ENCODE data around the gene TRIM37. TPM values are rescaled to one million over a fixed set of nuclear protein-coding genes. Genes with fewer than 3 reads are reported as not detected.
"Not testable (repeated sequence)": the region's sequence is repeated elsewhere in the genome, so short reads cannot be mapped to it uniquely, and the experiment has no call there.

TRIM37 gene
- total RNA-seq, 1 donor from 2014 or later, result 16.0 TPM

DNA sequence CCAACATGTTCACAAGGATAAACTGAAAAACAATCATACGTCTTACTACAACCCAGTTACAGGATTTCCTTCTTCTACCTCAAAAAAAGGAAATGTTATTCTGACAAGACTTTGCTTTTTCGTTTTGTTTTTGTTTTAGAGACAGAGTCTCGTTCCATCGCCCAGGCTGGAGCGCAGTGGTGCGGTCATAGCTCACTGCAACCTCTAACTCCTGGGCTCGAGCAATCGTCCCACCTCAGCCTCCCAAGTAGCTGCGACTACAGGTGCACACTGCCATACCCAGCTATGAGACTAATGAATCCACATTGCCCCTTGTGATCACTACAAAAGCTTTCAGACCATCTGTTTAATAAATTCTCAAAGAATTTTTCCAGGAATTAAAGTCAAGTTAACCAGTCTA, 8.8 kb upstream of the TRIM37 start:
- intact Hi-C loops (cut with DNase I), result no loop called here
- DNase-seq (ENCODE audit: low spot score), result no peak

DNA sequence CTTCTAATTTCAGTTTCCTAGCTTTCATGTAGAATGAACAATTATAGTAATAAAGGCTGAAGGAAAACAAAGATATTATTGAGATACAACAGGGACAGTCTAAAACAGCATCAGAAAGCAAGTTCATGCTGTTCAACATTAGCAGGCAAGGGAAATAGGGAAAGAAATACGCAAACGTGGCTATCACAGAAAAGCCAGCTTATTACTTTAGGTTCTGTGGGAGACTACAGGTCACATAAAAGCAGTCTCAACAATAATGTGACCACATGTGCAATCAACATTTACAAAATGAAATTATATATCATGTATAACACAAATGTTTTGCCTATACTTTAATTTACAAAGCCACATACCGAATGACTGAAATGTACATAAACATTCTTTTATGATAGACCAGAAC, 4.9 kb upstream of the TRIM37 start:
- intact Hi-C loops (cut with DNase I), result no loop called here
- no peak for DNase-seq (ENCODE audit: low spot score)

DNA sequence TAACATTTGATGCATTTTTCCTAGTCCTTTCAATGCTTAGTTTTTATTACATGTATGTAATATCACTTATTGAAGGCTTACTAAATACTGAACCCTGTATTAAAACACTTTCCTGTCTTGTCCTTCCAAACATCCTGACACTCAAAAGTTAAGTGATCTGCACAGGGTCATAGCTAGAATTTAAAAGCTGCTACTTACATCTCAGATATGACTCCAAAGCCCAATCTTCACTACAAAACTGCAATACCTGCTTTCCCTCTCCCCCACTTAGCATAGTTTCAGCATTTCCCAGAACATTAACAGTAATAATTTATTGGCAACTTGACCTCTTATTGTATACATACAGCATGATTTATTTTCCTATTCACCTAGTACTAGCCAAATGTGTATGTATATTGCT, 4.3 kb upstream of the TRIM37 start:
- intact Hi-C loops (cut with DNase I), result no loop called here
- DNase-seq (ENCODE audit: low spot score), result no peak

DNA sequence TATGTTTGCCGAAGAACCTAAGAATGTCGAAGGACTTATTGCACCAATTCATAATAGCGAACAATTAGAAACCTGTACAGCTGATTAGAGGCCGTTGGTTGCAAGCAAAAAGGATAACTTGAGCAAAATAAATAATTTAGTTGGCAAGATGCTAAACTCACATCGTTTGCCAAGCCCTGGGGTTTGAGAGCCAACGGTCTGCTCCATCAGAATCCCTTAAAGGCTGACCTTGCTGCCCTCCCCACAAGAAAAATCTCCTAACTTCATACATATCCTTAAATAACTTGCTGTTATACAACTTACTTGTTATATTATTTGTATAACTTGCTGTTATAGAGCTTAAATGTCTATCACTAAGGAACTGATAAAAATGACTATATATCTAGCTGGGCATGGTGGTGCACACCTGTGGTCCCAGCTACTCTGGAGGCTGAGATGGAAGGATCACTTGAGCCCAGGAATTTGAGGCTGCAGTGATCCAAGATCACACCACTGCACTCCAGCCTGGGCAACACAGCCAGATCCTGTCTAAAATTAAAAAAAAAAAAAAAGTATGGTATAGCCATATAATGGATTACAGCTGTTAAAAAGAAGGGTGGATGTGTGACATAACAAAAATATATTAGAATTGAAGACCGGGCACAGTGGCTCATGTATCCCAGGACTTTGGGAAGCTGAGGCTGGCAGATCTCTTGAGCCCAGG, 1.9 kb upstream of the TRIM37 start:
- intact Hi-C loops (cut with DNase I), result no loop called here
- DNase-seq (ENCODE audit: low spot score), result no peak

DNA sequence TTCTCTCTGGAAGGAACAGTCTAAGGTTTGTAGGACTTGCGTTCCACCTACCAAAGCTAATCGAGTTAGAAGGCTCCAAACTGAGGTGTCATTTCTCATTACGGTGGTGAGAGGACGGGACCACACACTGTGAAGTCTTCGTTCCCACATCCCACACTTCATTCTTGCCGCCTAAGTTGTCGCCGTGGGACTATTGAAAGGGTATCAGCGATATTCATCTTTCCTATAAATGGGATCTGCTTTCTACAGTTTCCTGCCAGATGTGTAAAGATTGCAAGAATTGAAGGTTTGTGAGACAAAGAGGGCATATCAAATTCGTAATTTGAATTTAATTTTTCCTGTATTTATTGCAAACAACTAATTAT, 608 bp upstream of the TRIM37 start:
- DNase-seq (ENCODE audit: low spot score), result no peak
- intact Hi-C loops (cut with DNase I), result loop anchor here (2.0 kb wide), 1 partner anchor 48 kb away; the partner anchor contains the start of genes PRR11 and SKA2

DNA sequence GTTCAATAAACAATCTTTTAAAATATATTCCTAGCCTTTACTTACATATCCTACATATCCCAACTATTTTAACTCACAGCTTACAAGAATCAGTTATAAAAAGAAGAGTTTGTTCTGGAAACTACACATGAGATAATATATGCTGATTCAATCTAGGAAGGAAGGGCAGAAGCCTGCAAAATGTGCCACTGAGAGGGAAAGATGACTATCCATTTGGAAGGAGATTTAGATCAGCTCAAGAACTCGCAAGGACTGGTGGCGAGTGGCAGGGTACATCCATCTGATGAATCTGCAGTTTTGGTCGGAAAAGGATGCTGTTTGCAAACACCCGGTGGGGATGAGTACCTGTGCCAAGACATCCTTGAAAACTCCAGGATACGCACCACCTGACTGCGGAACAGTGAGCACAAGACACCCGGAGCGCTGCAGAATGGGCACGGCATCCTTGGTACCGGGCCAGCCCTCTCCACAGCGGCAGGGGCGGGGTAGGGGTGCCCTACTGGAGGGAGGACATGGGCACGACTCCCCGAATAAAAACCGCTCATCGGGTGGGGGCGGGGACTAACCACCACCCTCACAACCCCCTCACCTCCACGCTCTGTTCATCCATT, 723 bp downstream of the TRIM37 start:
- DNase-seq (ENCODE audit: low spot score), result peak; percentile 84
- intact Hi-C loops (cut with DNase I), result loop anchor here (2.0 kb wide), 1 partner anchor 49 kb away; the partner anchor contains the start of genes PRR11 and SKA2

DNA sequence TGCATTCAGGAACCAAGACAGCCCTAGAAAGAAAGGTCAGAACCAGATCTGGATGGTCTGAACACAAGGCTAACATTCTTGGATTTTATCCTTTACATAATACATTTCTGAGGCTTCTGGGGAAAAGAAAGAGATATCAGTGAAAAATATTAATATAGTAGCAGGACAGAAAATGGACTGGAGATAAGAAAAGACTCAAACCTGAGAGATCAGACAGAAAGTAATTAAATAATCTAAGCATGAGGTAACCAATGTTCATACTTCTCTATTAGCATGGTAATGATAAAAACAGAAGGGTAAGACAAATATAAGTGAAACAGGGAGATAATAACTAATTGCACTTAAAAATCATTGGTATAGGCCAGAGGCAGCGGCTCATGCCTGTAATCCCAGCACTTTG, 5.5 kb downstream of the TRIM37 start:
- intact Hi-C loops (cut with DNase I), result no loop called here
- no peak for DNase-seq (ENCODE audit: low spot score)

DNA sequence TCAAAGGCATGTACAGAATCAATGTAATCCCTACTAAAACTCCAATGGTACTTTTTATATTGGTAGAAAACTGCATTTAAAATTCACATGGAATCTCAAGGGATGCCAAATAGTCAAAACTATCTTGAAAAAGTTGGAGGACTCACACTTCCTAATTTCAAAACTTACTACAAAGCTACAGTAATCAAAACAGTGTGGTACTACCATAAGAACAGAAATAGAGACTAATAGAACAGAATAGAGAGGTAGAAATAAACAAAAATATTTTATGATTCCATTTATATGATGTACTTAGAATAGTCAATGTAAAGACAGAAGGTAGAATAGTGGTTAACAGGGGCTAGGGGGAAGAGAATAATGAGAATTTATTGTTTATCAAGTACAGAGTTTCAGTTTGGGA, 8.8 kb downstream of the TRIM37 start:
- no peak for DNase-seq (ENCODE audit: low spot score)
- intact Hi-C loops (cut with DNase I), result no loop called here

DNA sequence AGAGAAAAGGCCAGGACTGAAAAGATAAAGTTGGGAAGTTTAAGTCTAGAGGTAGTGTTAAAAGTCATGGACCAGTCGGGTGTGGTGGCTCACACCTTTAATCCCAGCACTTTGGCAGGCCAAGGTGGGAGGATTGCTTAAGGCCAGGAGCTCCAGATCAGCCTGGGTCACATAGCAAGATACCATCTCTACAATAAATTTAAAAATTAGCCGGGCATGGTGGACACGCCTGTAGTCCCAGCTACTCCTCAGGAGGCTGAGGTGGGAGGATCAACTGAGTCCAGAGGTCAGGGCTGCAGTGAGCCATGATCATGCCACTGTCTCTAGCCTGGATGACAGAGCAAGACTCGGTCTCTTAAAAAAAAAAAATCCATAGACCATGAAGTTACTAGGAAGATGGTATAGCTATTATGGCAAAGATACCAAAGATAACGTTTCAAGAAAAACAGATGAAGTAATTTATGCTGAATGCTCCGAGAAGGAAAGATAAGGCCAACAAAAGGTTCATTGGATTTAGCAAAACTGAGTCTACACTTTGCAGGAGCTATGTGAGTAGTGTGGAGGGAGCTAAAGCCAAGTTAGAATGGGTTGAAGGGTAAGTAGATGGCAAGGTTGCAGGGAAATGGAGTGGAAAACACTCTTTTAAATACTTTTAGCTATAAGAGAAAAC, 11.7 kb downstream of the TRIM37 start:
- DNase-seq (ENCODE audit: low spot score), result no peak
- intact Hi-C loops (cut with DNase I), result no loop called here

DNA sequence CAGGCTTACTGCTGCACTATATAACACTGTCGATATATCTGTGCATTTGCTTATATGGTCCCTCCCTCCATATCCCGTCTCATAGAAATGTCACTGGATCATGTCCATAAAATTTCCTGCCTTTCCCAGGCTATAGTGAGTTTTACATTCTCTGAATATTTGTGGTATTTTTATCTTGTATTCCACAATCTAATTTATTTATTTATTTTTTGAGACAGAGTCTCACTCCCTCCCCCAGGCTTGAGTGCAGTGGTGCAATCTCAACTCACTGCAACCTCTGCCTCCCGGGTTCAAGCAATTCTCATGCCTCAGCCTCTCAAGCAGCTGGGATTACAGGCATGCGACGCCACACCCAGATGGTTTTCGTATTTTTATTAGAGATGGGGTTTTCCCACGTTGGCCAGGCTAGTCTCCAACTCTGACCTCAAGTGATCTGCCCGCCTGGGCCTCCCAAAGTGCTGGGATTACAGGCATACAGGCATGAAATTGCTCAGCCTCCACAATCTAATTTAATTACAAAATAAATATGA, 12.9 kb downstream of the TRIM37 start:
- no peak for DNase-seq (ENCODE audit: low spot score)
- intact Hi-C loops (cut with DNase I), result no loop called here

DNA sequence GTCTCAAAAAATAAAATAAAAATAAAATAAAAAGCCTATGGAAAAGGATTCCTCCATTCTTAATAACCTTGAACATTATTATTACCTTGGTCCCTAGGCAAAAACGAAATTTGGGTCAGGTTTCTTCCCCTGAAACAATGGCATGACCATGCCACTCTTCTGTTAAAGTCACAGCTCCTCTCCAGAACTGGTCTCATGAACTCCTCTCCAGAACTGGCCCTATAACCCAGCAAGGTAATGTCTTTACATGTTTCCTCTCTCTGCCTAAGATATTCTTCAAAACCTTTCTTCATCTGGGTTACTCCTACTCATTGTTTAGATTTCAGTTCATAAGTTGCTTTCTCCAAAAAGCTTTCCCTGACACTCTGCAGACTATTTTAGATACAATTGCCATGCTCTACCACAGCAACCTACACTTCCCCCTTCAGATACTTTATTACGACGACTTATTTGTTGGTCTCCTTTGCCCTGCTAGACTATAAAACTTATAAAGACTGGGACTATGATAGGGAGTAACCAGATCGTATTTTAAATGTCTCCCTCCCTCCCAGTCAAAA, 13.5 kb downstream of the TRIM37 start:
- DNase-seq (ENCODE audit: low spot score), result no peak
- intact Hi-C loops (cut with DNase I), result no loop called here

DNA sequence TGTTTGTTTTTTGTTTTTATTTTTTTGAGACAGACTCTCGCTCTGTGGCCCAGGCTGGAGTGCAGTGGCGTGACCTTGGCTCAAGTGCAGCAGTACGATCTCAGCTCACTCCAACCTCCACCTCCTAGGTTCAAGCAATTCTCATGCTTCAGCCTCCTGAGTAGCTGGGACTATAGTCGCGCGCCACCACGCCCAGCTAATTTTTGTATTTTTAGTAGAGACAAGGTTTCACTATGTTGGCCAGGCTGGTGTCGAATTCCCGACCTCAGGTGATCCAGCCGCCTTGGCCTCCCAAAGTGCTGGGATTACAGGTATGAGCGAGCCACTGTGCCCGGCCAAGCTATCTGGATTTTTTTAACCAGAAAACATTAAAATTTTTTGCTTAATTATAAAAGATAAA, 16.1 kb downstream of the TRIM37 start:
- DNase-seq (ENCODE audit: low spot score); intact Hi-C loops (cut with DNase I): not testable (repeated sequence)

DNA sequence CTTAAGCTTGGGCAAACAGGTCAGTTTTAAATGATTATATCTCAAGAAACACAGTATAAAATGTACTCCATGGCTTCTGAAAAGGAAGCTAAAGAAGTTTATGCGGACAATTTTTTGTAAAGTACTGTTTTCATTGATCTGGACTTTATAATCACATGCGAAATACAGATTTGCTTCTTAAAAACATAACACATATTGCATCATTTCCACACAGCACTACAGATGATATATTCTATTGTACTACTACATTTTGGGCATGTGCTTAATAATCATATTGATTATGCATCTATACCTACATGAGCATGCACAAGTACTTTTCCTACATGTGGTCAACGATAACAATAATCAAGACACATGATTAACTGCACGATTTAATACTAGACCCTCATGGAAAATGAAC, 22.5 kb downstream of the TRIM37 start:
- DNase-seq (ENCODE audit: low spot score), result no peak
- intact Hi-C loops (cut with DNase I), result no loop called here

DNA sequence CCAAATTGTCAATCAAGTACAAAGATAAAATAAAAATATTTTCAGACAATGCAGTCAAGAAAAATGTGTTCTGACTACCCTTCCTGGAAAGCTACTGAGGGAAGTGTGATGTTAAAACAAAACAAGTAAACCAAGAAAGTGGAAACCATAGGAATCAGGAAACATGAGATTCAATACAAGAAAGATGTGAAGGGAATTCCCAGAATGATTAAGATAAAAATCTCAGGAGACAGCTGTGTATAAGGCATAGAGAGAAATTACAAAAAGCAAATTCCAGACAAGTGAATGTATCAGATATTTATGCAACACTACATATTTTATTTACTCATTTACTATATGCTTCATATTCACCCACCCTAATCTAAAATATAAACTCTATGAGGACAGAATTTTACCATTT, 32.2 kb downstream of the TRIM37 start:
- no peak for DNase-seq (ENCODE audit: low spot score)
- intact Hi-C loops (cut with DNase I), result no loop called here

DNA sequence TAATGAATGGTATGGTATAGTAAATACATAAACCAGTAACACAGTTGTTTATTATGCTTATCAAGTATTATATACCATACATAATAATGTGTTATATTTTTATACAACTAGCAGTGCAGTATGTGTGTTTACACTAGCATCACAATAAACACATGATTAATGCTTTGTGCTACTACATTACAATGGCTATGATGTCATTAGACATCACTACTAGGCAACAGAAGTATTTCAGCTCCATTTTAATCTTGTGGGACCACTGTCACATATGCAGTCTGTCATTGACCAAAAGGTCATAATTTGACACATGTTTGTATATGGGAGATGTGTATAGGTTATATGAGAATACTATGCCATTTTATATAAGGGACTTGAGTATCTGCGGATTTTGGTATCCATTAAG, 32.7 kb downstream of the TRIM37 start:
- intact Hi-C loops (cut with DNase I), result no loop called here
- DNase-seq (ENCODE audit: low spot score), result no peak

DNA sequence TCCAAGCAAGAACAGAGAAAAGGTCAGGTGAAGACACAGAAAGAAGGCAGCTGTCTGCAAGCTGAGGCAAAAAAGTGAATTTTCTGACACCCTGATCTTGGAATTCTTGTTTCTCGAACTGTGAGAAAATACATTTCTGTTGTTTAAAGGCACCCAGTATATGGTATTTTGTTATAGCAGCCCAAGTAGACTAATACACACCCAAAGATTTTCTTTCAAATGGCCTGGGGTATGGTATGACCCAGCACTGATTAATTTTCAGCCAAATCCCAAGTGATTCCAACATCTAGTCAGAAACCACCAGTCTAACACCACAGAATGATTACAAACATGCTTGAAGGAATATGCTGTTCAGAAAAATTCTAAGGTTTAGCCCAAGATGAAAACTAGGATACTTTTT, 36.8 kb downstream of the TRIM37 start:
- intact Hi-C loops (cut with DNase I), result no loop called here
- no peak for DNase-seq (ENCODE audit: low spot score)

DNA sequence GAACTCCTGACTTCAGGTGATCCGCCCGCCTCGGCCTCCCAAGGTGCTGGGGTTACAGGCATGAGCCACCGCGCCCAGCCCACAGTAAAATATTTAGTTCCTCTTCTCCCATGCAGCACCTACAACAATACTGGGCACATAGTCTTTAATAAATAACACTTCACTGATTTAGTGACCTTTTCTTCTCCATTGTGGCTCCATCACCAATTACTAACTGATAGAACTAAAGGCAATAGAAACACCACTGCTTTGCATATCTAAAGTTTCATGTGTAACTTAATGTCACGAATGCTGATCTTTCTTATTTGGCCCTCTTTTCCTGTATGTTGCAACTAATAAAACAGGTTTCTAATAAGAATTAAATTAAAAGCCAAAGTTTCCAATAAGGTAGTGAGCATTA, 38.9 kb downstream of the TRIM37 start:
- intact Hi-C loops (cut with DNase I), result no loop called here
- no peak for DNase-seq (ENCODE audit: low spot score)

DNA sequence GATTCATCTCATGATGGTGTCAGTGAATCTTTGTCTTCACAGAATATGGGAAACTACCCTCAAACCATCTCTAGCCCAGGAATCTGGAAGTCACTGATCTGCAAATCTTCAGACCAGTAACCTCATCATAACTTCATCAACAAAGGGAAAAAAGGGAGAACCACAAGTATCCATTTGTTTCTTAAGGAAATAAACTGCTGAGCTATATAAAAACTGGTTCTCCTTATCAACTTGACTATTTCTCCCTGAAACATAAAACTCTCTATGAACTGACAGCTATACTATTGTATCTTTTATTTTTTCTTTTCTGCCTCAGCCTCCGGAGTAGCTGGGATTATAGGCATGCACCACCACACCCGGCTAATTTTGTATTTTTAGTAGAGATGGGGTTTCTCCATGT, 39.3 kb downstream of the TRIM37 start:
- no peak for DNase-seq (ENCODE audit: low spot score)
- intact Hi-C loops (cut with DNase I), result no loop called here

DNA sequence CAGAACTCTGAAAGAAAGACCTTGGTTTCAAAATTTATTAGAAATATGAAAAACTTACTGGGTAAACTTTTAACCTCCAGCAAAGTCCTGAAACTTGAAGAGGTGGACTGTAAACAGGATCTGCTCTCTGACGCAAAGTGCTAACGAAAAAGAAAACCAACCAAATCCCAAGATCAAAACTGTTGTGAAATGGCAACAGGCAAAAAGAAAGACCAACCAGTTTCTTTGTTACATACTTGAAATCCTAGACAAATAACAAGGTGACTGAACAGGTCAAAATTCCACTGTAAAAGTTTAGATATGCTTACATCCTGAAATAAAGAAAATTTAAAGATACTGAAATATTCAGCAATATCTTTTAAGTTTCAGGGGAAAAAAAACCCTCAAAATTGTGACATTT, 44.2 kb downstream of the TRIM37 start:
- intact Hi-C loops (cut with DNase I), result no loop called here
- no peak for DNase-seq (ENCODE audit: low spot score)

DNA sequence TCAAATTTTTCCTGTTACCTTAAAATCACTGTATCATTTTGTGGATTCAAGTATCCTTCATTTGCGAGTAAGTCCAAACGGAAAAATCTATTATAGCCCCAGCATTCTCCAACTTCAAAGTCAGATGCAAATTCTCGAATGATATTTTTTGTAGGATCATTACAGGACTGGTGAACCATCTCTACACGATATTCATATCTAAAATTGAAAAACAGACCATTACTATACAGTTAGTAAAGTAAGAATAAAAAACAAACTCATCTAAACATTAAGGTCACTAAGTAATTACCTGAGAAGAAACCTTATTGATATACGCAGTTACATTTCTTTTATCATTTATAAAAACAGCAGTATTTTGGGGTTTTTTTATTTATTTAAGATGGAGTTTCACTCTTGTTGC, 49.8 kb downstream of the TRIM37 start:
- intact Hi-C loops (cut with DNase I), result no loop called here
- DNase-seq (ENCODE audit: low spot score), result no peak

DNA sequence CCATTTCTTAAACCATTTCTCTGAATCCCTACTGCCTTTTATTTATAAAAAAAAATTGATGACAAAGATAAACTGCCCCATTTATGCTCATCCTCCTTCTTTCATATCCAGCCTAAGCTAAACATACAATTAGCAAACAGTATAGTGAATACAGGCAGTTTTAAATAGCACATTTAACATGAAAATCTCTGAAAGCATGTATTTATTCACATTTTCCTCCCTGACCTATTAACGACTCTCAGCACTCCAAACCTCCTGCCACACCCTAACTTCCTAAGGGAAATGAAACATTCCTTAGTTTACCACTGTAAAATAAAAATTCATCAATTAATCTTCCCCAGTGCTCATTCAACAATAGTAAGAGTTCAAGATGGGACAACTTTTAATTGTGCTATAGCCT, 56.9 kb downstream of the TRIM37 start:
- no peak for DNase-seq (ENCODE audit: low spot score)

More for the DNA sequence above, 56.9 kb downstream of the TRIM37 start:
- intact Hi-C loops (cut with DNase I), result no loop called here

All from cardiac septum (tissue), 1 donor.